GM19438 (cell line): ENCODE results near the gene USP11.
A peak's percentile ranks its signal among the peaks of the same experiment; 100 is the strongest.

Experiments used
- ATAC-seq: cut with Tn5 transposase; IDR thresholded peaks from one replicate; pipeline ENCODE4 v1.9.1; 2021; ENCODE audit warnings: low read depth; ENCODE audit not compliant: unreplicated experiment

Gene USP11

DNA sequence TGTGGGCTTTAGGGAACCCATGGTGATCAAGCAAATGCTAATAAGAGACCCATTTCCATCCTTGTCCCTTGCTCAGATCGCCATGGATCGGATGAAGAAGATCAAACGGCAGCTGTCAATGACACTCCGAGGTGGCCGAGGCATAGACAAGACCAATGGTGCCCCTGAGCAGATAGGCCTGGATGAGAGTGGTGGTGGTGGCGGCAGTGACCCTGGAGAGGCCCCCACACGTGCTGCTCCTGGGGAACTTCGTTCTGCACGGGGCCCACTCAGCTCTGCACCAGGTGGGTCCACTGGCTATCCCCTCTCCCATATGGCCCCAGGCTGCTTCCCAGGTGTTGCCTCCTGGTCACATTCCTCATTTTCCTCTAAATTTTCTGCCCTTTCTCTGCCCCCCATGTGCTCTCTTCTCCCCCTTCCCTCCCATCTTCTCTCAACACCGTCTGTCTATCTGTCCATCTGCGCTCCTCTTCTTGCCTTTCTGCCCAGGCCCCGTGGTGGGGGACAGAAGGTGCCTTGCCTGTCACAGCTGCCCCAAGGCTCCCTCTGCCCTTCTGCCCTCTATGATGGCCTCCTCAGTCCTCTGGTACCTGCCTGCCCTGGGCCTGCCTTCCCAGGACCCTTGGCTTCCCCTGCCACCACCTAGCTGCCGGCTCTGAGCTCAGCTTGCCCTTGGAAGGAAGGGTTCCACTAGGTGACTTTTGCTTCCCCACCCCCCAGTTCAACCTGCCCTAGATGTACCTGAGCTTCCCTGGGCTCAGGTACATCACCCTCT is 9.1 kb upstream of the USP11 start:
- no peak for ATAC-seq

DNA sequence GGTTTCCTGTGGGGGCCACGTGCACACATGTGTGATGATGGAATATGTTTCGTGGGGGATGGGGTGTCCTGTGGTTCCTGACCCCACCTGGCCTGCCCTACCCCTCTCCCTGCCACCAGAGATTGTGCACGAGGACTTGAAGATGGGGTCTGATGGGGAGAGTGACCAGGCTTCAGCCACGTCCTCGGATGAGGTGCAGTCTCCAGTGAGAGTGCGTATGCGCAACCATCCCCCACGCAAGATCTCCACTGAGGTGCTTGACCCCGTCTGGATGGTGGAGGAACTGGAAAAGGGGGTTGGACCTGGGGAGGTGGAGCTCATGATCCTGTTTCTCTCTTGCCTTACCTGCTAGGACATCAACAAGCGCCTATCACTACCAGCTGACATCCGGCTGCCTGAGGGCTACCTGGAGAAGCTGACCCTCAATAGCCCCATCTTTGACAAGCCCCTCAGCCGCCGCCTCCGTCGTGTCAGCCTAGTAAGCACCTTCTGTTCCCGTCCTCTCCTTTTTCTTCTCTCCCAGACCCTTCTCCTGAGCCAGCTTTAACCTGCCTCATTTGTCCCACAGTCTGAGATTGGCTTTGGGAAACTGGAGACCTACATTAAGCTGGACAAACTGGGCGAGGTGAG is 8.4 kb upstream of the USP11 start:
- ATAC-seq, result no peak

DNA sequence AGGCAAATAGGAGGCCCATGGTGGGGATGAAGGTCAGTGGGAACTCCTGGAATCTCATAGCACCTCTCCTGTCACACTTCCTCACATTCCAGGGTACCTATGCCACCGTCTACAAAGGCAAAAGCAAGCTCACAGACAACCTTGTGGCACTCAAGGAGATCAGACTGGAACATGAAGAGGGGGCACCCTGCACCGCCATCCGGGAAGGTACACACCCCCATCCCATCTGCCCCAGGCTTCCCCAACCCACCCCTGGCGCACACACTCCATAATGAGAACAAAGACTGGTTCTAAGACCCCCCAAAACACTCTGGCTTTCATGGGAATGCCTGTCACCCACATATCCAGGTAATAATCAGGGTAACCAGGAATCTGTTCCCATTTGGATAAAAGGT is 7.9 kb upstream of the USP11 start:
- ATAC-seq, result no peak

DNA sequence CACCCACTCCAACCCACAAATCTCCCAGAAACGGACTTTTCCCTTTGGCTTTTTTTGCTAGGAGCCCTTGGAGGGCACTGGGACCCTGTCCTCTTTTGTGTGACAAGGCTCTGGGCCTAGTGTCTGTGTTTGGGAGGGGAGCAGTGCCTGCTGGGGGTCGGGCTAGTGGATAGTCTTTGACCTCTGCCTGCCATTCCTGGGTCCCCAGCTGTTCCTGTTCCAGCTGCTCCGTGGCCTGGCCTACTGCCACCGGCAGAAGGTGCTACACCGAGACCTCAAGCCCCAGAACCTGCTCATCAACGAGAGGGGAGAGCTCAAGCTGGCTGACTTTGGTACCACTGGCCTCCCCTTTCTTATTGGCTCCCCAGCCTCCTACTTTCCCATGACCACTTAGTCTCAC is 6.7 kb upstream of the USP11 start:
- ATAC-seq, result no peak

DNA sequence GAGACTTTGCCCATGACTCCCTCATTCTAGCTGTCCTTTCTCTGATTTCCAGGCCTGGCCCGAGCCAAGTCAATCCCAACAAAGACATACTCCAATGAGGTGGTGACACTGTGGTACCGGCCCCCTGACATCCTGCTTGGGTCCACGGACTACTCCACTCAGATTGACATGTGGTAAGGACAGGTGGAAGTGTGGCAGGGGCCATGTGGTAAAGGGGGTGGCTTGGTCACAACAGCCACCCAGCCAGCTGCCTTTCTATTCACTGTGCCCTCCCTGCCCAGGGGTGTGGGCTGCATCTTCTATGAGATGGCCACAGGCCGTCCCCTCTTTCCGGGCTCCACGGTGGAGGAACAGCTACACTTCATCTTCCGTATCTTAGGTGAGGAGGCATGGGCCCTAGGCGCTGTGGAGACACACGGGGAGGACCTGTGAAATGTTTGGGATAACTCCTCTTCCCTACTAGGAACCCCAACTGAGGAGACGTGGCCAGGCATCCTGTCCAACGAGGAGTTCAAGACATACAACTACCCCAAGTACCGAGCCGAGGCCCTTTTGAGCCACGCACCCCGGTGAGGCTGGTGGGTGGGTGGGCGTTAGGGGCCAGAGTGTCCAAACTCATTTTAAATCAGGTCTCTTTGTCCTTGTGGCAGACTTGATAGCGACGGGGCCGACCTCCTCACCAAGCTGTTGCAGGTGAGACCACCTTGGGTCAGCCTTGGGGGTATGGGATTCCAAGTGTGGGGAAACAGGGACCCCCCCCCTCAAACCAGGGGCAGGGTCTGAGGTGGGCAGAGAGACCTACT is 6.1 kb upstream of the USP11 start:
- no peak for ATAC-seq

DNA sequence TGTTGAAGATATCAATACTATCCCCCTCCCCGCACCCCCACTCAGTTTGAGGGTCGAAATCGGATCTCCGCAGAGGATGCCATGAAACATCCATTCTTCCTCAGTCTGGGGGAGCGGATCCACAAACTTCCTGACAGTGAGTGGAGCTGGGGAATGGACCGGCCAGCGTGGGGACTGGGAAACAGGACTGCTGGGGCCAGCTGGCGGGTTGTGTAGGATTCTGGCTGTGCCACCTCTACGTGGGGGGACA is 5.5 kb upstream of the USP11 start:
- no peak for ATAC-seq

DNA sequence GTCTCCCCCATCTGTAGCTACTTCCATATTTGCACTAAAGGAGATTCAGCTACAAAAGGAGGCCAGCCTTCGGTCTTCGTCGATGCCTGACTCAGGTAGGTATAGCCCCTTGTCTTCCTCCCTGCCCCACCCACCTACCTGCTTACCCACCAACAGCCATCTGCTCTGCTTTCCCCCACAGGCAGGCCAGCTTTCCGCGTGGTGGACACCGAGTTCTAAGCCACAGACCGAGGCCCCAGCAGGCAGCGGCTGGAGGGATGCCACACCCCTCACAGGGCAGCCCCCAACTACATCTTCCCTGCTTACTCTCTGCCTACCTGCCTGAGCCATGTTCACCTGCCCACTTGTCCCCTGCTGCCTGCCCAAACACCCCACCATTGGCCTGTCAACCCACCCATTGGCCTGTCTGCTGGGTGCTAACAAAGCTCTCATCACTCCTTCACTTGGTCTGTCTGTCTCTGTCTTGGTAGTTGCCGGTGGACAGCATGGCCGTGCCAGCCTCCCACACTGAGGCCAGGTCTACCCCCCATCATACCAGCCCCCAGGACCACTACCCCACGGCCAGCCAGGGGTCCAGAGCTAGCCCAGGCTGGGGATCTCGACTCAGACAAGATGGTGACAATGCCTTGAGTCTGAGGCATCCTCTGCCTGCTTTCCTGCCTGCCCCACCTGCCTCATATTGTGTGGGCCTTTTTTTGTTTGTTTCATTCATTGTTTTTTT is 4.1 kb upstream of the USP11 start:
- ATAC-seq, result no peak

DNA sequence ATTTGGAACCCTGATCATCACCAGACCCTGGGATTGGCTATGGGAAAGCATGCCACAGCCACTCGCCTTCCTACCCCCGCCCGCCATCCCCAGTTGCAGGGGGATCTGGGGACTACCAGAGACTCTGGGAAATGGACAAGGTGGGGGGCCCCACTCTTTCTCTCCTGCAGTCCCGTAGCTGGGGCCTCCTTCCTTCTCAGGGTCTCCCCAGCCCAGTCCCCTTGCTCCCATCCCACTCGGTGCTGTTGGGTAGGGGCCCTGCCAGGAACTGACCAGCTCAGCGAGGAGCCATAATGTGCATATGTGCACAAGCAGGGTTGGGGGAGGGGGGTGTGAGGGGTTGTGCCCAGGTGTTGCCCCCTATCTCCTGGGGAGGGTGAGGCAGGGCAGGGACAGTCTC is 3.4 kb upstream of the USP11 start:
- no peak for ATAC-seq

DNA sequence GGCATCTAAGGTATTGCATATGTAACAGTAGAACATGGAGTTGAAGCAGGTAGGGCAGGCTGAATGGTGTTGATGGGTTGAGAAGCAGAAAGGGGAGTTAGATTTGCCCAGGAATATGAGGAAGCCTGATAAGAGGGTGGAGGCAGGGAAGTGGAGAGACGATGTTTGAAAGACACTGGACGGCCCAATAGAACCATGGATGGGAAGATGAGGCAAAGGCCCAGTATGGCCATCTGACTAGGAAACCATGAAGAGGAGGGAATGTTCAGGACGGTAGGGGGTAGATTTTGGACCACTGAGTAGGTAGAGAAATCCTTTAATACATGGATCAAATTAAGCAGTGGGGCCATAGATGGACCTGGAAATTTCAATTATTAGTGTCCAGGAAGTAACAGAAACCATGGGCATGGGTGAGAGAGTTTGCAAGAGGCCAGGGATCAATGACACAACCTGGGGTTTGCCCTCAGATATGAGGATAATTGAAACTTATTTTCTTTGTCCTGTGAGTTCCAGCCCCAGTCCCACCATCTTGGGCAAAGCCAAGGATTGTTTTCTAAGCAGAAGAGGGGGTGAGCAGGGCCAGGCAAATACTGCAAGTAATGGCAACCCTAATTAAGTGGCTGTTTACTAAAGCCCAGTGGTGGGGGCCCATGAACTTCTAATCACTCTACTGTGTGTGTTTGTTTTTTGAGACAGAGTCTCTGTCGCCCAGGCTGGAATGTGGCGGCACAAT is 2.5 kb upstream of the USP11 start:
- no peak for ATAC-seq

DNA sequence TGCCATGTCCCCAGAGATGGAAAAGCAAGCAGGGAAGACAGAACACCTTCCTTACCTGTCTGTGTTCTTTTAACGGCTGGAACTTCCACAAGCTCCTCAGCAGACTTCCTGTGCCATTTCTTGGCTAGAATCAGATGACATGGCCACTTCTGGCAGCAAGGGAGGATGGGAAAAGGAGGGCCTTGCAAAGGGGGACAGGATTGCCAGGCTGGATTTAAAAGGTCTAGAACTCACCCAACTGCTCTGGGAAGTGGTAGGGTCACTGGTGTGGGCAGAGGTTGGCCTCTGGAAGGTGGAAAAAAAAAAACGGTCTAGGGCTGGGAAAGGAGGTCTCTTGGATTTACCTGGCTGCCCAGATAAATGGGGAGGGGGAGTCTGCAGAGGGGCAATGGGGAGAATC is 1.6 kb upstream of the USP11 start:
- ATAC-seq, result no peak

DNA sequence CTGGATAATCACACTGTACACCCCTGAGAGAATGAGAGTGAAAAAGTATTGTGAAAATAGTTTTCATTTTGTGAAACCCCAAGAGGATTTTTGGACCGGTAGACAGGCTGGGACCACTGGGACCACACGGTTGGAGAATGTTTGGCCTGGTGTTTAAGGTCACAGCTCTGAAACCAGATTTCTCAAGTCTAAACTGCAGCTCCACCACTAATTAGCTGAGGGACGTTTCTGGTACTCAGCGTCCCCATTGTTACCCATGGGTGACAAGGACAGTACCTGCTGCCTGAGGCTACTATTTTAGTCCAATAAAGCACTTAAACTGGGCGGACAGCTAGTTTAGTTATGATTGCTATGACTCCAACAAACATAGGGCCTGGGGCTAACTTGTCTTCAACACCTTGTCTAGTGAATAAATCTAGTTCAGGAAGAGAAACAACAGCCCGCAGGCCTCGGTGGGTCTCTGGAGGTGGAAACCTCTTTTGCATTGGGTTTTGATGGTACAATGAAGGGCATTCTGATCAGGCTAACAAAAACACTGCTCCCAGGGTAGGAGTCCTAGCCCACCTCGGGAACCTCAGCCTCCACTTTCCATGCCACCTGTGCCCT is 509 bp upstream of the USP11 start:
- ATAC-seq, result no peak

DNA sequence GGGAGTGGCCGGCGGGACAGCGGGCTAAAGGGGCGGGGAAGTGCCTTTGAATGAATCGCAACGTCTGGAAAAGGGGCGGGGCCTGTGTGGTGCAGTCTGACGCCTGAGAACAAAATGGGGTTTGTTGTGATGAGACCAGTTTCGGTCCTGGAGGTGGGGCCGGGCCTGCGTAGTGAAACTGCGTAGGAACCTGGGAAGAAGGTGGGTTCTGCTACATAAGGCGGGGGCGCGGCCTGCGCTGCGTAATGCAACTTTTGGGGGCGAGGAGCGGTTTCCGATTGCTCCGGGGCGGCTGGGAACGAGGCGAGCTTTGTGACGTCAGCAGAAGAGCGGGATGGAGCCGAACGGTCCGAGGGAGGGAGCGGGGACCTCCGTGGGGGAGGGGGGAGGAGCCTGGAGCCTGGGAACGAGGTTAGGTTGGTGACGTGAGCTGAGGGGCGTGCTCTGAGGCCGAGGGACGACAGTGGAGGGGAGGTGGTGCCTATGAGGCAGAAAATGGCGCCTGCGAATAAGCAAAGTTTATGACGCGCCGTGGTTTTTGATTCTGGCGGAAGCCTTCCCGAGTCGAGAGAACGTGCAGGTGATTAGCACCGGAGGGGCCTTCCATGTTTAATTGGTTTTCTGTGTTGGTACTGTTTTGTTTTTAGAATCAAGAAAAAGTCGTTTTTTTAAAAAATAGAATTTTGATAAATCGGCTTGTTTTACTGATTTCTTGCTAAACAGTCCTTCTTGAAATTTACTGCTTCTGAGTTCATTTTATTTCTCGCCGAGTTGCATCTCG is 714 bp downstream of the USP11 start:
- ATAC-seq, result peak; percentile 78

DNA sequence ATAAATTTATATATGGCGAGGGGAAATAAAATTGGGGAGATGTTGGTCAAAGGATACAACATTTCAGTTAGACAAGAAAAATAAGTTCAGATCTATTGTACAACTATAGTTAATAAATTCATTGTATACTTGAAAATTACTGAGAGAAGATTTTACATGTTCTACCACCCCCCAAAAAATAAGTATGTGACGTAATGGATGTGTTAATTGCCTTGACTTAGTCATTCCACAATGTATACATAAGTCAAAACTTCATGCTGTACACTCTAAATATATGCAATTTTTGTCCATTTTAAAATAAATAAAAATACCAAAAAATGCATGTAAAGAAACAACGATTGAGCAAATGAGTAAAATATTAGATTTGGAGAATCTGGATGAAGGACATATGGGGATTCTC is 1.8 kb downstream of the USP11 start:
- no peak for ATAC-seq

DNA sequence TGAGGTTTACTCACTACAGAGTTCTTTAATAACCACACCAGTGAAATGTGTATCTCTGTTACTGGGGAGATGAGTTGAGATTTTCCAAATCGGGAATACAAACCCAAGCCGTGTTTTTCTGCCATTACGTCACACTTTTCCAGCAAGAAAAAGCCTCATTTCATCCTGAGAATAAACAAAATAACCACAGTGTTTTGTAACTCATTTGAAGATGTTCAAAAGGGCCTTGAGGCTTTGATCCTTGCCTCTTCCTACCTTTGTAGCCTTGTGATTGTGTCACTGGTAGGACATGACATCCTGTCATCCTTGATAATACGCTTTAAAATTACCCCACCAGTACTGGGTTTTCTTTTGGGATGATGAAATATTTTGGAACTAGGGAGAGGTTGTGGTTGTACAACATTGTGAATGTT is 2.9 kb downstream of the USP11 start:
- ATAC-seq, result no peak

DNA sequence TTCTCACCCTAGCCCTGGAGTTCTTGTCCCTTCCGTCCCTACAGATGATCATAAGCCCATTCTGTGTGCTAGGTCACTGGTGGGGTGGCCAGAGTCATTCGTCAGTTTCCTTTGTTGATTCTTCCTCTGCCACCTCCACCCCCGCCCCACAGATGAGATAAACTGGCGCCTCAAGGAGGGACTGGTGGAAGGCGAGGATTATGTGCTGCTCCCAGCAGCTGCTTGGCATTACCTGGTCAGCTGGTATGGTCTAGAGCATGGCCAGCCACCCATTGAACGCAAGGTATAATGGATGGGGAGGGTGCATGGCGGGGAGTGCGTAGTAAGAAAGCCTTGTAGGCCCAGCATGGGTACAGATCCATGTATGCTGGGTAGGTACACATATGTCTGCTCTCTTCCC is 6.4 kb downstream of the USP11 start:
- no peak for ATAC-seq

DNA sequence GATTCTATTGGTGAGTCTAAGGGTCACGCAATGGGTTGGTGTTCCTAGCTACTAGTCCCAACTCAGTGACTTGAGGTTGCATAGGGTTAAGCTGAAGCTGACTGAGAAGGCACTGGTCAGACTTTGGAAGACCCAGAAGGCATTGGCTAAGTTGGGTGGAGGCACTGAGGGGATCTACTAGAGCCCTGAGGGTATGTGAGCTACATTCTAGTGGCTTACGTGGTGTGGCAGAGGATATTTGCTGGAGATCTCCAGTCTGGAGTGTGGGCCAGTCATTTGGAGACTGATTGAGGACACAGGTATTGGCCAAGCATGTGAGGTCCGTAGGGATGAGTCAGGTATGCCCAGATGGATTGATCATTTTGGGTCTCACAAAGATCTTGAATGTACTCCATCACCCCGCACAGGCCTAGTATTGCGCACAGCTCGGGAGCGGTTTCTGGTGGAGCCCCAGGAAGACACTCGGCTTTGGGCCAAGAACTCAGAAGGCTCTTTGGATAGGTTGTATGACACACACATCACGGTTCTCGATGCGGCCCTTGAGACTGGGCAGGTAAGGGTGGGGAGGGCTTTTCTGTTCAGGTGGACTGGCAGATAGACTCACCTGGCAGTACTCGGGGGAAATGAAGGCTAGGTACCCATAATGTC is 7.2 kb downstream of the USP11 start:
- ATAC-seq, result no peak

DNA sequence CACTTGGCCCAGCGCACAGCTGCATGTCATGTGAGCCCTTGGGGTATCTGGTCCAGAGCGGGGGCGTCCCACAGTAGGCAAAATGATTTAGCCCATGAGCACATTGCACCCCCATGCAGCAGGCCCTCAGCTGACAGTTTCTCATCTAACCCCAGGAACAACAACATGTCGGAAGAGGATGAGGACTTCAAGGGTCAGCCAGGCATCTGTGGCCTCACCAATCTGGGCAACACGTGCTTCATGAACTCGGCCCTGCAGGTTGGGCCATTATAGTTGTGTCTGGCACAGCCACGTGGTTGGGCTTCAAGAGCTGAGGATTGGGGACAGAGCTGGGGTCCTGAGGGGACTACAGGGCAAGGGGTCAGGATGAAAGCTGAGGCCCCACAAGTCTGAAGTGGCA is 7.8 kb downstream of the USP11 start:
- no peak for ATAC-seq

DNA sequence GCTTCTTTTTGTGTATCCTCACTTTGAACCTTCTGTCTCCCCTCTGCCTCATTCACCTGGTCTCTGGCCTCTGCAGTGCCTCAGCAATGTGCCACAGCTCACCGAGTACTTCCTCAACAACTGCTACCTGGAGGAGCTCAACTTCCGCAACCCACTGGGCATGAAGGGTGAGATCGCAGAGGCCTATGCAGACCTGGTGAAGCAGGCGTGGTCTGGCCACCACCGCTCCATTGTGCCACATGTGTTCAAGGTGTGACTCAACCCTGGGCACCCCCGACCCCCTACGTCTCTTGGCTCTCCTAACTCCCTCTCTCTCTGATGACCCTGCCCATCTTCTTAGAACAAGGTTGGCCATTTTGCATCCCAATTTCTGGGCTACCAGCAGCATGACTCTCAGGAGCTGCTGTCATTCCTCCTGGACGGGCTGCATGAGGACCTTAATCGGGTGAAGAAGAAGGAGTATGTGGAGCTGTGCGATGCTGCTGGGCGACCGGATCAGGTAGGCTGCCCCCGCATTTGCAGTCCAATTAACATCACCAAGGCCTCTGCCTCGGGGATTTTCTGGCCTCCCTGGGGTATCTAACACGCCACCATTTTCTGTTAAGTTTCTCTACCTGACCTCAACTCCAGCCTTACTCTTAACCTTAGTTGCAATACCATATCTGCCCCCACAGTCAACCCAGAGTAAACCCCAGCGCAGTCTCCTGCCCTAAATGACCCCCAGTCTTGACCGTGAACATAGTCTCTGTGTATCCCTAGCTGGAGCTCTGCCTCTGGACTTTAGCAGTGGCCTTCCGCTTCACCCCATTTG is 8.6 kb downstream of the USP11 start:
- ATAC-seq, result no peak
